NCI-H1436 treated with DMSO at 0.1 percent for 48 hours (cell line): ENCODE data around the gene EMX1.
"Not testable (repeated sequence)": the region's sequence is repeated elsewhere in the genome, so short reads cannot be mapped to it uniquely, and the experiment has no call there.

Experiments
- DNase-seq: peaks from one replicate; lab custom pipeline; 2025; lab: John Stamatoyannopoulos, UW

EMX1 gene

DNA sequence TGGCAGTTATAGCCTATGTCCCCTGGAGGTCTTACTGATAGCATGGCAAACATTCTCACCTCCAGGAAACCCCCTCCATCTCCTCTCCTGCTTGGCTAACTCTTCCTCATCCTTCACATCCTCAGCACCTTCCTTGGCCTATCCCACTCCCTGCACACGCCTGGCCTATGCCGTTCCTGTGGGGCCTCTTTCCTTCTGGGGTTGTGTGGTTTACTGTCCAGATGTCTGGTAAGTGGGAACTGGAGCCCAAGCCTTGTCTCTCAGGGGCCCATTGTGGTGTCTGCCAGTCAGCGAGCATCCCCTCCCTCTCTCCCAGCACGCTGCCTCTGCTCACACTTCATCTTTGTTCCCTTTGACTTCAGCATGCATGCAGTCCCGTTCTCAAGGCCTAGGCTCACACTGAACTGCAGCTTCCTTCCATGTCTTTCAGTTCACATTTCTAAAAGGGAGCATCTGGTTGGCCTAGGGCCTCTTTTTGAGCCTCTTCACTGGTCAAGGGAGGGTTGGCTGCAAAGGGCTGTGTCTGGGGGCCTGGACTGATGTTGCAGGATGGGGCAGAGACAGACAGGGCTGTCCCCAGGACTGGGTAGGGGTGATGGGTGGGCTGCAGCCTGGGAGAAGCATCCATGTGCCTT, 17.0 kb upstream of the EMX1 start:
- DNase-seq = no peak

DNA sequence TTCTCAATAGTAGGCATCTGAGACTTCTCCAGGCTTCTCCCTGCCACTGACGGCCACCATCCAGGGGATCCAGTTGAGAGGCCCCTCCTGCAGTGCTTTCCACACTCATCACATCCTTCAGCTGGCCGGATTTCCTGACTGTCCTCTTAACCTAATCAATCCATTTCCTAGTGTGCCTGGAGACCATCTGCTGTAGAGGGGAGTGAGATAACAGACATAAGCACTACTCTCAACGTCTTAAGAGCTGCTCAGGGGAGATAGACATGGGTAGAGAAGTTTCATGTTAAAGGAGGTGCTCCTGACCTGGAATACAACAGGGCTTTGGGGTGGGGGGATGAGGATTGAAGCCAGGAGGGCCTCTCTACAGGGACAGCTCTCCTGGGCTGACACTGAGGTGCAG, 15.9 kb upstream of the EMX1 start:
- no peak for DNase-seq

DNA sequence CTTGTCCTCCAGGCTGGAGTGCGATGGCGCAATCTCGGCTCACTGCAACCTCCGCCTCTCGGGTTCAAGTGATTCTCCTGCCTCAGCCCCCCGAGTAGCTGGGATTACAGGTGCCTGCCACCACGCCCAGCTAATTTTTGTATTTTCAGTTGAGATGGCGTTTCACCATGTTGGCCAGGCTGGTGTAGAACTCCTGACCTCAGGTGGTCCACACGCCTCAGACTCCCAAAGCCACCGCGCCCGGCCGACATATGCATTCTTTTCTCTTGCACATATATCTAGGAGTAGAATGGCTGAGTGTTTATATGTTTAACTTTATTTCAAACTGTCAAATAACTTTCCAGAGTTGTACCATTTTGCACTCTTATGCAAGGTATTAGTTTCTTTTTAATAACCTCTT, 9.9 kb upstream of the EMX1 start:
- not testable (repeated sequence) for DNase-seq

DNA sequence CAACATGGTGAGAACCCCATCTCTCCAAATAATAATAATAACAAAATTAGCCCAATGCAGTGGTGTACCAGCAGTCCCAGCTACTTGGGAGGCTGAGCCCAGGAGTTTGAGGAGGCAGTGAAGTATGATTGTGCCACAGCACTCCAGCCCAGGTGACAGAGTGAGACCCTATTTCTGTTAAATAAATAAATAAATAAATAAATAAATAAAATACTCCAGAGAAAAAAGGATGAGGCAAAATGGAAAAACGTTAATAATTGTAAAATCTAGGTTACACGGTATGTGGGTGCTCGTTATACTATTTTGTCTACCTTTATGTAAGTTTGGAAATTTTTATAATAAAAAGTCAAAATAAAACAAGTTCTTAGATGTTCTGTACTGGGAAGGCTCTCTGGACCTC, 8.6 kb upstream of the EMX1 start:
- DNase-seq = no peak

DNA sequence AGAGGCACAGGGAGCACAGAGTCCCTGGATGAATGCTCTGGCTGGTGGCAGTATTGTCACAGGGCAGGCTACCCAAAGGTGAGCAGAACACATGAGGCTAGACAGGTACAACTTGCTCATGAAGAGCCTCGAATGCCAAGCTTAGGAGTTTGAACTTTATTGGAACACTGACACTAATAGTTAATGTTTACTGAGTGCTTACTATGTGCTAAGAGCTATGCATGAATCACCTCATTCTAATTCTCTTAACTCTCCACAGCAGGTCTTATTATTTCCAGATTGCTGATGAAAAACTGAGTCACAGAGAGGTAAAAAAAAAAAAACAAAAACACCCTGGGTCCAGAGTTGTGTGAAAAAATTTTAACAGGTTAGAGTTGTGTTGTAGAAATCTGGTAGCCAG, 6.1 kb upstream of the EMX1 start:
- no peak for DNase-seq

DNA sequence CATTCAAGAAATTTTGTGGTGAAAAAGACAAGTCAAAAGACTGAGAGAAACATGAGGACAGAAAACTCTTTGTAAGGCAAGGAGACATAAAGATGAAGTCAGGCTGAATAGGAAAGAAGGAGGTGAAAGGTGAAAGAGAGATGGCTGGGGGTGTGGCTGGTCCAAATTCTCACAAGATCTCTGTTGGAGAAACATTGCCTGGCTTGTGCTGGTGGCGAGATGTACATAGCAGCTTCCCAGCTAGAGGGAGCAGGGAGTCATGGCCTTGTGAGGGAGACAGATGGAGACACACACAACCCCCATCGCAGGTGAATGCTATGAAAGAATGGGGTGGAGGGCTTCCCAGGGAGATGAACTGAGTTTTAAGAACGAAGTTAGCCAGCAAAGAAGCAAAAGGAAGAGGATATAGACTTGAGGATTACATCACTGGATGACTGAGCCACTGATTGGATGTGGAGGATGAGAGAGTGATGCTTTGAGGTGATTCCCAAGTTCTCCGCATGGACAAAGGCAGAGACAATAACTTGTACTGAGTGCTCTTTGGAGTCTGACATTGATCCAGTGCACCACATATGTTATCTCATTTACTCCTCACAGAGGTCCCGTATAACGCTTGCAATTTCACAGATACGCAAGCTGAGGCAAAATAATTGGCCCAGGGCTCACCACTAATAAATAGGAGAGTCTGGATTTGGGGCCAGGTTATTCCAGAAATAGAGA, 3.7 kb upstream of the EMX1 start:
- DNase-seq = no peak

DNA sequence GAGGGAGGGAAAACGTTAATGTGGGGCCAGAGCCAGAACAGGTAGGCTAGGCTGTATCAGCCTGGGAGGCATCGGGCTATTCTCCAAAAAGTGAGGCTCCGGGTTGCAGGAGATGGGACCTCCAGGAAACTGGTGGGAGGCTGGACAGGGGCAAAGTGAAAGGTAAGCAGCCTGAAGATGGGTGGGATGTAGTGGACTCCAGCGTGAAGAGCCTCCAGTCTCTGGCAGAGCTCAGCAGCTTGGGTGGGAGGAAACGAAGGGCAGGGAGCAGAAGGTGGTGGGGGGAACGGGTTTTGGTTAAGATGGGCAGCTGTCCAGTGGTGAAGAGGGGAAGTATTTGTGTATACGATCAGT, 3.1 kb upstream of the EMX1 start:
- no peak for DNase-seq

DNA sequence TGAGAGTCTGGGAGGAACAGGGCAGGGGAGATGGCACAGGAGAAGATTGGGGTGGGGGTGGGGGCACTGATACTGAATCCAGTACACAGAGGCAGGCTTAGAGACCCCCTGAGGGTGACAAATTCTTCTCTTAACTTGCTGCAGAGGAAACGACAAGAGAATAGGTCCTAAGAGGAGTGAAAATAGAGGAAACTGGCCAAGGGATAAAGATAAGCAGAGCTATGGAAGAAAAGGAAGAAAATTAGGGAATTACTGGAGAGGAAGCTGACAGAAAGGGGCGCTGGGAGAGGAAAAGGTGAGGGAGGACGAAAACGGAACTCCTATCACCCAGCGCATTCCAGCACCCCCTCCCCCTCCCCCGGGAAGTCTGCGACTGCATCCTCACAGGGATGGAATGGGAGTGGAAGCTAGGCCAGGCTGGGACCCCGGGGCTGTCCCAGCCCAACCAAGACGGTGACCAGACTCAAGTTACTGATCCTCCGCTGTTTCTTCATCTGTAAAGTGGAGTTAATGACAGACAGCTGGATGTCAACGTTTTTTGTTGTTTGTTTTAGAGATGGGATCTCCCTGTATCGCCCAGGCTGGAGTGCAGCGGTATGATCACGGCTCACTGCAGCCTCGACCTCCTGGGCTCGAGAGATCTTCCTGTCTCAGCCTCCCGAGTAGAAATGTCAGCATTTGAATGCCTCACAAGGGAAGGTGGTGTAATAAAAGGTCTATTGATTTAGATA, 2.6 kb upstream of the EMX1 start:
- no peak for DNase-seq

DNA sequence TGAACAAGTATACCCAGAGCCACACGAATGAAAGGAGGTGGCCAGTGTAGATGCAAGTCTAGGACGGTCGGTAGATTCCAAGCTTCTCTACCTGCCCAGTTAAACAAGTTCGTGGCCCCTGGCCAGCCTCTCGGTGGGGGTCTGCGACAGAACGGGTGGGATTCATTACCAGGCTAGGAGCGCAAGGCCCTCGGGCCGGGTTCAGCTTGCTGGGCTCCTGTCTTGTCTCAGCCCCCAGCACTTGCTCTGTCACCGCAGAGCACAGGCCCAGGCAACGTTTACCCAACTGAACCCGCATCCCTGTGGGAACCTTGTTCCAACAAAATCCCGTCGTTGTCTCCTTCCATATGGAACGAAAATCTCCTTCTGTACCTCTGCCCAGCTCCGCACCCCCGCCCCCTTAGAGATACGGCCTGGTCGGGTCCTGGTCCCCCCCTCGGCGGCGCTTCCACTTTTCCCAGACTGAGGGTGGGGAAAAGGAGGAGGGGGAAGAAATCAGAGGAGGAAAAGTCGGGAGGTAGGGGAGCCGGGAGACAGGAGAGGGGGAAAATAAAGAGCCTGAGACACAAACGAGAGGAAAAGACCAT, 1.9 kb upstream of the EMX1 start:
- no peak for DNase-seq

DNA sequence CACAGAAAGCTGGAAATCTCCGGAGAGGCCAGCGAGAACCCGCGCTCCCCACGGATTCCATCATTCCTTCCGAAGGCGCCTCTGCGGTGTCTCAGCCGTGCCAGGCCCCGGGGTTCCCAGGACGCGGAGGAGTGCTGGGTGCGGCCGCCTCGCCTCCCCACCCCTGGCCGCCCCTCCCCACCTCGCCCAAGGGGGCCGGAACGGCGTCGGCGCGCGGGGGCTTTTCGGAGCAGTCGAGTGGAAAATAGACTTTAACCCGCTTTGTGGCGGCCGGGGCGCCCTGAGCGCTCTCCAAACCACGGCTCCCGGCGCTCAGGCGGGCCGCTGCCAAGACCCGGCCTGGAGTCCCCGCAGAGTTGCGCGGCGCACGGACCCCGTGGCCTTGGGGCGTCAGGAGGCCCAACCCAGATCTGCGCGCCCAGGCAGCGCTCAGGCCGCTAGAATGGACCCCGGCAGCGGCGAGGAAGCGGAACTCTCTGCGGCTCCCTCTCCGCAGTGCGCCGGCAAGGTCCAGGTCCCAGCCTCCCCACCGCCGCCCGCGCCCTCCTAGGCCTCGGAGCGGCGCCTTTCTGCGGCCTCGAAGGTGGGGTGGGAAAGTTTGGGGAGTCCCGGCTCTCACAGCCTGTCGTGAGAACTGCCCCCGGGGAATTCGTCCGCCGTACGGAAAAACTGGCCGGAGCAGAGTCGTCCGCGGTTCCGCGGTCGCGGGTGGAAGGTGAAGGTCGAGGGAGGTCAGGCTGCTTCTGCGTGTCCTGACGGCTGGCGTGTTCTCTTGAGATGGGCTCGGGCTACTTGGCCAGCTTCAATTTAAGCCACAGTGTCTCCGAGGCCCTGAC, 1.2 kb upstream of the EMX1 start:
- no peak for DNase-seq

DNA sequence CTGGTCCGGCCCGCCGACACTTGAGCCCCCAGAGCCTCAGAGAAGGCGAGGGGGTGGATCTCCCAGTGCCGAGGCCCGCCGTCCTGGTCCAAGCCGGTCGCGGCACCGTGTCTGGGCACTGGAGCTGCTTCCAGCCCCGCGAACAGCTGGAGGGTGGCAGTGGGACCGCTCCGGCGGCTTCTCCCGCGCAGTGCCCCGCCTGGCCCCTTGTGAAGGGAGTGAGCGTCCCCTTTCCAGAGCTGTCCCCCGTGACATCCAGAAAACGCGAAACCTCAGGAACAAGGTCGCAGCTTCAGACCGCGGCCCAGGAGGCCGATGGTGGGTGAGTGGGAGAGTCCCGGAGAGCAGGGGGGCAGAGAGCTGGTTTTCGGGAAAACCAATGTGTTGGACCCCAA, 579 bp upstream of the EMX1 start:
- no peak for DNase-seq

DNA sequence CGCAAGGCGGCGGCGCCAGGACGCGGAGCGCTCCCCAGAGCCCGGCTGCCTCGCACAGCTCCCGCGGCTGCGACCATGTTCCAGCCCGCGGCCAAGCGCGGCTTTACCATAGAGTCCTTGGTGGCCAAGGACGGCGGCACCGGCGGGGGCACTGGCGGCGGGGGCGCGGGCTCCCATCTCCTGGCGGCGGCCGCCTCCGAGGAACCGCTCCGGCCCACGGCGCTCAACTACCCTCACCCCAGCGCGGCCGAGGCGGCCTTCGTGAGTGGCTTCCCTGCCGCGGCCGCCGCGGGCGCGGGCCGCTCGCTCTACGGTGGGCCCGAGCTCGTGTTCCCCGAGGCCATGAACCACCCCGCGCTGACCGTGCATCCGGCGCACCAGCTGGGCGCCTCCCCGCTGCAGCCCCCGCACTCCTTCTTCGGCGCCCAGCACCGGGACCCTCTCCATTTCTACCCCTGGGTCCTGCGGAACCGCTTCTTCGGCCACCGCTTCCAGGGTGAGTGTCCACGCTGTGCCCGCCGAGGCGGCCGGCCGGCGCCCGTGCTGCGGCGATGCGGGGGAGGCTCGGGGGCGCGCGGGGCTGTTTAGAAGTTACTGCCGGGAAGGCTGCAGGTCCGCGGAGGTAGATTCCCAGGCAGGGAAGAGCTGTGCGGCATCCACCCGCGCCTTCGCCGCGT, 696 bp downstream of the EMX1 start:
- DNase-seq = no peak

DNA sequence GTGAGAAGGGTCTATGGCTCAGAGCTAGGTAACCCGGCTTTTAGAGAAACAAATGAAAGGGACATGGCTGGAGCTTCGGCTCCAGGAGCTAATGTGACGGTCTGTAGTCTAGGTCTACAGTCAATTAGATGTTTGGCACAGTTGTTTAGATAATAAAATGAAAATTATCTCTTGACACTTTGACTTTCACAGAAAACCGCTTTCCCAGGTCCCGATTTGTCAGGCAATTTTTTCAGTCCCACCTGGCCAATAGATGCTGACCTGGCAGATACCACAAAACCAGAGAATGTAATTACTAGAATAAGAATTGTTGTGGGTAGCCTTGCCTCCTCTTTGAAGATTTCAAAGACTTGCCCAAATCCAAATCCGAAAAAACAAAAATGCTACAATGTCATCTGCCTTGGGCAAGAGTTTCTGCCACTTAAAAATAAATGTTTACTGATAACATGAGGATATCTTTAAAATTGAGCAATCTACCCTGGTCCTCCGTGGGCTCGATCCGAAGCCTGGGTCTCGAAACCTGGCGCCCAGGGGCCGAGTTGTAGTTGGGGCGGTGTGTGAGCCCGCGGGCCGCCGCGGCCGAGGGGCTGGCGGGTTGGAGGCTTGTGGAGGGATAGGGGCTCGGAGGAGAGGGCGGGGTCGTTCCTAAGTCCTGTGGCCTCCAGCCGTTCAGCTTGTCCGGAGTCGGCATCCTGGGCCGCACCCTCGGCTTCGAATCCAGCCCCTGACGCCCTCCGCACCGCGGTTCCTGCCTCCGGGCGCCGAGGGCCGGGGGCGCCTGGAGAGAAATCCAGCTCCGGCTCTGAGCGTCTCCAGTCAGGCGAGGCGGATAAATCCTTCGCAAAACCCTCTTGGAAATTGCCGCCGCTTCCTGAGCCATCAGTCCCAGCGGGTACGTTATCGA, 2.3 kb downstream of the EMX1 start:
- no peak for DNase-seq

DNA sequence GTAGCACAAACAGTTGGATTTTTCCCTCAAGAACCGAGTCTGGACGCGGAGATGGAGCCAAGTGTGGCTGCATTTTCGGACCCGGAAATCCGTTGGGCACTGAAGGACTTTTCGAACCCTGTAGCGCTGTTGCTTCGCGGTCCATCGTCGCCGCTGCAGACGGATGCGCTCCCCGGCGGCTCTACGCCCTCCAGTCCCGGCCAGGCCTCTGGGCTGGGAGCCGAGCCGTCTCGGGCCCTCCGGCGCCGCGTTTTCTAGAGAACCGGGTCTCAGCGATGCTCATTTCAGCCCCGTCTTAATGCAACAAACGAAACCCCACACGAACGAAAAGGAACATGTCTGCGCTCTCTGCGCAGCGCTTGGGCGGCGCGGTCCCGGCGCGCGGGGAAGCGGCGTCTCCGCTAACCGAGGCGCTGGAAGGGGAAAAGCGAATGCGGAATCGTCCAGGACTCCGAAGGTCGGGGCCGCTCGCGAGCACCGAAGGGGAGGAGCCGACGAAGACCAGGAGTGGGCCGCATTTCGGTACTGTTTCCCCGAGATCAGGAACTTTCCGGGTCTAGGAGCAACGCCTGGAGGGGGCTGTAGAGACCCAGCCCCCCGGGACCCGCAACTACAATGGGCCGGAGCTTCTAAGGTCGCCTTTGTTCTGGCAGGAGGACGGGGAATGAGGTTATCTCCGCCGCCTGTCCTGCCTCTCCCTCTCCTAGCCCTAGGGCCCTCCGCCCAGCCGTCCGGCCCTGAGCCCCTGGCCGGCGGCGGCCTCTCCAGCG, 3.2 kb downstream of the EMX1 start:
- no peak for DNase-seq

DNA sequence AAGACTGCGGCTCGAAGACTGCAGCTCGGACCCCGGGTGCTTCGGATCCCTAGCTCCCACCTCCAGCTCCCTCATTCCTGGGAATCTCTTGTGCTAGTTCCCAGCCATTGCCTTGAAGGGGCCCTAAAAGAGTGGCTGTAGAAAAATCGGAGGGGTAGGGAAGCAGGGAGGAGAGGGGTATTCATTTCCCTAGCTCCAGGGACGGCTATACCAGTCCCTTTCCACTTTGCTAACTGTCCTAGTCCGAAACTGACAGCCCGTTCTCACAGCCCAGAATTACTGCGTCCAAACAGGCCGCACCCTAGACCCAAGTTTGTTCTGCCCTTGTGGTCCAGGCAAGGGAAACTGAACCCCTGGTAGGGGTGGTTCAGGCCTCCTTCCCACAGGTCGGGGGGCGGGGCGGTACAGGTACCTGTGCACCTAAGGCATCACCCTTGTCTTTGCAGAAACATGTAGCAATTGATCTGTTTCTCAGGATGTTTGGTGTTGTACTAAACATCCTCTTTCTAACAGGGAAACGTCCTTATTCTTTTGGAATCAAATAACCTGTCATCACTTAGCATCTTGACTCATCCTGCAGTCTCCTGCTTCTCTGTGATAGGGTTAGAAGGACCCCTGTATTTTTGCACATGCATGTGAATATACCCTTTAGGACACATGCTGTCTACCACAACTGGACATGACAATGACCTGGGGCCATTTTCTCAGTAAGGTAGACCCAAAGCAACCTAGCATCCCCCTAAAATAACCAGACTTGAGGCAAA, 4.0 kb downstream of the EMX1 start:
- no peak for DNase-seq

DNA sequence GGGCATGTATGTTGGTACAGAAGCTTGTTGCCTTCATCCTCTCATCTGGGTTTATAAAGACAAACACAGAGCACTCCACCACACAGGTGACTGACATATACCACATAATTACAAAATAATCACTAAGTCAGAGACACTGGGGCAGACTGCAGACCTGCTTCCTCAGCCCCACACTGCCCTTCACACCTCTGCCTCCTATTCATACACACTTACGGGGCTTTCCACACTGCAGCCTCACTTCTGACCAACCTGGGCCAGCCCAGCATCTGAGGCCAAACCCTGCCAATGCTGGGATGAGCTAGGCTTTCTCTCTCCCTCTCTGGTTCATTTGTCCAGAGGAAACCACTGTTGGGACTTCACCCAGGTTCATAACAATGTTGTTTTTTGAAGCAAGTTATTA, 4.5 kb downstream of the EMX1 start:
- DNase-seq = no peak

DNA sequence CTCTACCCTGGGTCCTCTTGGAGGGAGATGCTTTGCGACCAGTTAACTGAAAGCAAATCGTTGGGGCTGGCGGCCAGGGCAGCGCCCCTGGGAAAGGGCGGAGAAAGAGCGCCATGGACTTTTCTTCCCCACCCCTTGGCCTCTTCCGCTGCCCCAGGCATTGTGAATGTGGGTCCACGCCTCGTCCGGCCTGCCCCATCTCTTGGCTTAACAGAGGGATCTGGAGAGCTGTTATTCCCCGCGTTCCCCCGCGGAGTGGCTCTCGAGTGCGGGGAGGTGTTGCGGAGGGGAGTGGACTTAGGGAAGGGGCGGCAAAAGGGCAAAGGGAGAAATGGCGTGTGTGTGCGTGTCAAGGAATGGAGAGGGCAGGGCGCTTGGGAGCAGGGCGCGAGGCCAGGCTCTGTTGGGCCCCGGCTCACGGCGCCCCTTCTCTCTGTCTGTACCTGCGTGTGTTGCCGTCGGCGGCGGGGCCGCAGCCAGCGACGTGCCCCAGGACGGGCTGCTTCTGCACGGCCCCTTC, 6.6 kb downstream of the EMX1 start:
- DNase-seq = no peak

DNA sequence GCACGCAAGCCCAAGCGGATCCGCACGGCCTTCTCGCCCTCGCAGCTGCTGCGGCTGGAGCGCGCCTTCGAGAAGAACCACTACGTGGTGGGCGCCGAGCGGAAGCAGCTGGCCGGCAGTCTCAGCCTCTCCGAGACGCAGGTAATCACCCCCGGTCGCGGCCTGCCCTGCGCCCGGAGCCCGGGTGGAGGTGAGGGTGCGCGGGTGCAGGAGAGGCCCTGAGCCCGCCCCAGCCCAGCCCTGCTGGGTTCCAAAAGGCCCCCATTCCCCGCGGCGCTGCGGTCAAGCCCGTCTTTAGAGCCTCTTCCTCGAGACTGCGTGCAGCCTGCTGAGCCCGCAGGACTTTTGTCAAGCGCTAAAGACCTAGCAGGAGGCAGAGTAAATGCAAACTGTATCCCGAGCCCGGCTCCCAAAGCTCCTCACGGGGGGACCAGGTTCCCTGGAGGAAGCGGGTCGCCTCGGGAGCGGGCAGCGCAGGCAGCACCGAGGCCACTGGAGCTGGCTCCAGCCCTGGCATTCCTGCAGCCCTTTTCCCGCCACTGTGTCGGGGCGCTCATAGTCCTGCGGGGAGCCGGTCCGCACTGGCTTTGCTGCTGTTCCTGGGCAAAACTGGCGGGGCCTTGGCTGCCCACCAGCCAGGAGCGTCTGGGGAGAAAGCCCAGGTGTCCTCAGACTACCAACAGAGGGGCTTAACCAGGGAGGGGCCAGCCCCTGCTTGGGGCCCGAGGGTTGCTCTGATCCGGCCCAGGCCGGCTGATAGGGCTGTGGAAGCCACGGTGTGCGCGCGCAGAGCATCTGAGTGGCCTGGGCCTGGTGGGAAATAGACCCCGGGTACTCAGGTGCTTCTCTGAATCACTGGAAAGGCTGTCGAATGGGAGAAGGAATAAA, 7.3 kb downstream of the EMX1 start:
- DNase-seq = no peak
